ENCODE measurements around the gene ERP29. TPM values are rescaled to one million over a fixed set of nuclear protein-coding genes. Genes with fewer than 3 reads are reported as not detected.
"Not testable (repeated sequence)": the region's sequence is repeated elsewhere in the genome, so short reads cannot be mapped to it uniquely, and the experiment has no call there.

ERP29 gene
- total and polyA plus RNA-seq, 2 donors (not counting 1 experiment from before 2014, with no cell fraction given) = 110 to 128 TPM

- H3K79me2 ChIP-seq (ENCODE audit: control insufficient read depth, insufficient read depth, low read length) = no peaks in the 10 kb centered on the region
- no peak overlapping the region for H3K27ac ChIP-seq (ENCODE audit: insufficient read depth, low read length)
- no peaks in the 10 kb centered on the region for H3K36me3 ChIP-seq (ENCODE audit: control insufficient read depth, insufficient read depth, low read length)
- no peak overlapping the region for H3K4me3 ChIP-seq (replicated peaks in 1 of 4; ENCODE audit: control extremely low read depth in 1 of 4, insufficient read depth in 1 of 4, low read depth in 3 of 4, low read length in 4 of 4)
- no peaks in the 10 kb centered on the region for H4K20me1 ChIP-seq (ENCODE audit: control insufficient read depth, extremely low read depth, insufficient read depth, low read length)
- DNase-seq (ENCODE audit: low read depth in 2 of 2) = no peak
- no peaks in the 10 kb centered on the region for H3K4me1 ChIP-seq (ENCODE audit: control insufficient read depth, extremely low read depth, insufficient read depth, low read length)
- H3K27me3 ChIP-seq (ENCODE audit: control insufficient read depth, insufficient read depth, low read length) = no peaks in the 10 kb centered on the region
- no peak overlapping the region for H3K4me2 ChIP-seq (ENCODE audit: extremely low read depth, insufficient read depth, low read length)
- no peak overlapping the region for H2AFZ ChIP-seq (ENCODE audit: low read length)
- H3K9ac ChIP-seq (ENCODE audit: insufficient read depth, low read length) = no peak overlapping the region
- no peak for TF ChIP-seq CTCF (conservative IDR thresholded peaks at IDR 0.05 in 1 of 2, IDR thresholded peaks at IDR 0.05 in 1 of 2; ENCODE audit: low read depth in 1 of 2, low read length in 2 of 2)
- no peak for TF ChIP-seq EZH2 (IDR thresholded peaks at IDR 0.05; ENCODE audit: low read length, missing control alignments)
- H3K9me3 ChIP-seq (ENCODE audit: control insufficient read depth, insufficient read depth, low read depth, low read length) = no peaks in the 10 kb centered on the region
Observed at GRCh38 chr12:111992464-111992863, 20.8 kb upstream of the ERP29 start.

DNA sequence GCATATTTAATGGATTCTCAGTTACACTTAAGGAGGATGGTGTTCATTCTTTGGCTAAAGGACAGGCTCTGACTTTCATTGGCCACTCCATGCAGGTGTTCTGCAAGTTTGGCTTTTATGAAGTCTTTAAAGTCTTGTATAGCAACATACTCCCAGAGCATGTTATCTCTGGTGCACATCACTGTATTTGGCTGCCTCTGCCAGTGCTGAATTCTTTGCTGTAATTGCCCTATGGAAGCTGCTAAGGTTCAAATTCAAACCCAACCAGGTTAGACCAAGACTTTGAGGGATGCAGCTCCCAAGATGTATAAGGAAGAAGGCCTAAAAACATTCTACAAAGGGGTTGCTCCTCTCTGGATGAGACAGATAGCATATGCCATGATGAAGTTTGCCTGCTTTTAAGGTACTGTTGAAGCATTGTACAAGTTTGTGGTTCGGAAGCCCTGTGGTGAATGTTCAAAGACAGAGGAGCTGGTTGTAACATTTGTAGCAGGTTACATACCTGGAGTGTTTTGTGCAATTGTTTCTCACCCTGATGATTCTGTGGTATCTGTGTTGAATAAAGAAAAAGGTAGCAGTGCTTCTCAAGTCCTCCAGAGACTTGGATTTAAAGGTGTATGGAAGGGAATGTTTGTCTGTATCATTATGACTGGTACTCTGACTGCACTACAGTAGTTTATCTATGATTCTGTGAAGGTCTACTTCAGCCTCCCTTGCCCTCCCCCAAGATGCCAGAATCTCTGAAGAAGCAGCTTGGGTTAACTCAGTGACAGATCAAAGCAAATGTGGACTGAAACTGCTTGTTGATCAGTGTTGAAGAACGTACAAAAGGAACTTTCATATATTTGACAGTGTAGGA lies 19.7 kb upstream of the ERP29 start:
- Histone ChIP-seq H3K9ac (ENCODE audit: insufficient read depth, low read length) (no peak overlapping the region), H3K36me3 (ENCODE audit: control insufficient read depth, insufficient read depth, low read length) (no peaks in the 10 kb centered on the region), H3K79me2 (ENCODE audit: control insufficient read depth, insufficient read depth, low read length) (no peaks in the 10 kb centered on the region), H3K4me3 (replicated peaks in 1 of 4; ENCODE audit: control extremely low read depth in 1 of 4, insufficient read depth in 1 of 4, low read depth in 3 of 4, low read length in 4 of 4) (no peak overlapping the region), H3K4me2 (ENCODE audit: extremely low read depth, insufficient read depth, low read length) (no peak overlapping the region), H4K20me1 (ENCODE audit: control insufficient read depth, extremely low read depth, insufficient read depth, low read length) (no peaks in the 10 kb centered on the region), H2AFZ (ENCODE audit: low read length) (no peak overlapping the region), H3K27me3 (ENCODE audit: control insufficient read depth, insufficient read depth, low read length) (no peaks in the 10 kb centered on the region), H3K4me1 (ENCODE audit: control insufficient read depth, extremely low read depth, insufficient read depth, low read length) (no peaks in the 10 kb centered on the region), H3K9me3 (ENCODE audit: control insufficient read depth, insufficient read depth, low read depth, low read length) (no peaks in the 10 kb centered on the region), H3K27ac (ENCODE audit: insufficient read depth, low read length) (no peak overlapping the region)
- TF ChIP-seq EZH2 (IDR thresholded peaks at IDR 0.05; ENCODE audit: low read length, missing control alignments) = no peak
- no peak for TF ChIP-seq CTCF (conservative IDR thresholded peaks at IDR 0.05 in 1 of 2, IDR thresholded peaks at IDR 0.05 in 1 of 2; ENCODE audit: low read depth in 1 of 2, low read length in 2 of 2)
- DNase-seq (ENCODE audit: low read depth in 2 of 2) = no peak

GRCh38 chr12:111994211-111995111 lies 18.8 kb upstream of the ERP29 start:
- not testable (repeated sequence) for H3K4me2 ChIP-seq (ENCODE audit: extremely low read depth, insufficient read depth, low read length); H4K20me1 ChIP-seq (ENCODE audit: control insufficient read depth, extremely low read depth, insufficient read depth, low read length); H3K36me3 ChIP-seq (ENCODE audit: control insufficient read depth, insufficient read depth, low read length)

More at GRCh38 chr12:111994211-111995111, 18.8 kb upstream of the ERP29 start:
- H3K79me2 ChIP-seq (ENCODE audit: control insufficient read depth, insufficient read depth, low read length); H3K4me3 ChIP-seq (replicated peaks in 1 of 4; ENCODE audit: control extremely low read depth in 1 of 4, insufficient read depth in 1 of 4, low read depth in 3 of 4, low read length in 4 of 4); H2AFZ ChIP-seq (ENCODE audit: low read length); H3K27me3 ChIP-seq (ENCODE audit: control insufficient read depth, insufficient read depth, low read length); H3K9me3 ChIP-seq (ENCODE audit: control insufficient read depth, insufficient read depth, low read depth, low read length); H3K4me1 ChIP-seq (ENCODE audit: control insufficient read depth, extremely low read depth, insufficient read depth, low read length); H3K9ac ChIP-seq (ENCODE audit: insufficient read depth, low read length); H3K27ac ChIP-seq (ENCODE audit: insufficient read depth, low read length); DNase-seq (ENCODE audit: low read depth in 2 of 2): not testable (repeated sequence)

Data from fibroblast of lung (primary cell).